Measurements from ENCODE around the gene ABHD17C. TPM values are rescaled to one million over a fixed set of nuclear protein-coding genes. Genes with fewer than 3 reads are reported as not detected.

Gene ABHD17C
- total and polyA plus RNA-seq, 2 of the 8 experiments (the other 6 are each of a cell fraction or from before 2014, with no cell fraction given) = 20.2 to 29.8 TPM

- ChIA-PET CTCF (ENCODE audit: partially characterized antibody) (interaction anchor here (0.8 to 2.2 kb wide), 2 partner anchors 20 to 98 kb away, joined by 3 to 7 read pairs; no protein-coding TSS in a partner anchor), POLR2A (ENCODE audit: partially characterized antibody) (no interaction called here)
- no peak for TF ChIP-seq TEAD4 (IDR thresholded peaks at IDR 0.05; ENCODE audit: low read depth, low read length)
- no peak for TF ChIP-seq RBBP5 (IDR thresholded peaks at IDR 0.05; ENCODE audit: borderline replicate concordance, low read depth, low read length)
- no peak for TF ChIP-seq MAFK (IDR thresholded peaks at IDR 0.05; ENCODE audit: low read depth, low read length)
- TF ChIP-seq BACH1 (IDR thresholded peaks at IDR 0.05; ENCODE audit: low read length) = no peak
- Histone ChIP-seq H2AFZ (ENCODE audit: low read length) (no peak overlapping the region), H2BK15ac (ENCODE audit: low read length) (no peak overlapping the region), H4K5ac (ENCODE audit: insufficient read length, low read depth, low read length) (no peak overlapping the region), H4K20me1 (replicated peaks in 1 of 2; ENCODE audit: control insufficient read depth in 1 of 2, insufficient read depth in 2 of 2, low read length in 2 of 2) (no peaks in the 10 kb centered on the region), H3K18ac (ENCODE audit: extremely low read depth, low read length) (no peak overlapping the region), H3K79me2 (ENCODE audit: control insufficient read depth in 1 of 2, insufficient read depth in 2 of 2, low read length in 2 of 2) (no peaks in the 10 kb centered on the region), H3K9me3 (ENCODE audit: insufficient read depth in 2 of 2, low read depth in 1 of 2, low read length in 1 of 2) (no peaks in the 10 kb centered on the region), H2BK20ac (ENCODE audit: low read length) (no peak overlapping the region), H3K4me1 (replicated peaks in 1 of 4; ENCODE audit: control insufficient read depth in 3 of 4, insufficient read depth in 4 of 4, low read length in 3 of 4) (peaks cover 0 to 9% (median 0%) of the 10 kb centered on the region in 4 experiments; a peak in 1 of 7 replicates), H3K4me3 (ENCODE audit: extremely low read depth in 1 of 4, insufficient read depth in 2 of 4, low read depth in 3 of 4, low read length in 4 of 4) (no peak overlapping the region), H3K23me2 (ENCODE audit: low read depth, low read length) (no peaks in the 10 kb centered on the region), H3K9ac (replicated peaks in 1 of 4; ENCODE audit: extremely low read depth in 1 of 4, low read depth in 3 of 4, low read length in 3 of 4) (no peak overlapping the region), H4K8ac (ENCODE audit: extremely low read depth, insufficient read depth, low read length) (no peak overlapping the region), H3K4me2 (ENCODE audit: insufficient read depth in 1 of 2, low read depth in 2 of 2, low read length in 2 of 2) (no peak overlapping the region), H2BK120ac (replicated peaks; ENCODE audit: low read depth, low read length) (no peak overlapping the region), H3K23ac (ENCODE audit: insufficient read length) (no peak overlapping the region), H3K14ac (ENCODE audit: insufficient read length) (no peak overlapping the region), H3K27ac (ENCODE audit: low read depth, low read length) (no peak overlapping the region), H3K56ac (replicated peaks; ENCODE audit: insufficient read length, low read depth, low read length) (no peak overlapping the region), H4K91ac (replicated peaks; ENCODE audit: insufficient read length, low read length) (no peak overlapping the region), H3K4ac (replicated peaks; ENCODE audit: insufficient read length, low read depth, low read length) (no peak overlapping the region), H3K79me1 (ENCODE audit: low read depth, low read length) (no peaks in the 10 kb centered on the region), H2BK5ac (ENCODE audit: low read depth, low read length) (no peak overlapping the region), H3K36me3 (ENCODE audit: control insufficient read depth in 2 of 4, insufficient read depth in 4 of 4, low read length in 3 of 4) (no peaks in the 10 kb centered on the region), H3K27me3 (replicated peaks in 1 of 4; ENCODE audit: control insufficient read depth in 3 of 4, extremely low read depth in 1 of 4, insufficient read depth in 3 of 4, low read length in 3 of 4) (no peaks in the 10 kb centered on the region), H2AK5ac (ENCODE audit: low read depth, low read length) (no peak overlapping the region), H2BK12ac (ENCODE audit: low read depth, low read length) (no peak overlapping the region)
- FAIRE-seq = no peak
- DNase-seq (ENCODE audit: low read depth in 1 of 2, low spot score in 2 of 2) = no peak
- WGBS, 2 experiments (ENCODE audit: extremely low coverage in 1 of 2, insufficient coverage in 1 of 2, insufficient read length in 1 of 2, insufficient replicate concordance in 2 of 2, low coverage in 1 of 2, low lambda C conversion rate in 2 of 2, missing lambda C conversion rate in 1 of 2) = 92% methylated on average over 6 of the region's 6 CpGs; no CpG with 5 or more reads in 1 of the 2 experiments
Measured at GRCh38 chr15:80758130-80758745, 63.1 kb downstream of the ABHD17C start.

Measured in H1 (cell line).